ENCODE results near the gene JAG1.

Gene JAG1

GRCh38 chr20:10658051-10658823, 15.6 kb downstream of the JAG1 start:
- no peak overlapping the region for H2AFZ ChIP-seq (ENCODE audit: insufficient read depth, low read length, poor library complexity)
- no CpG with 5 or more reads among the region's 13 CpGs for WGBS (ENCODE audit: extremely low coverage, insufficient coverage, insufficient read length)
- H3K27me3 ChIP-seq (ENCODE audit: insufficient read depth, low read length) = no peaks in the 10 kb centered on the region
- H3K4me2 ChIP-seq (ENCODE audit: low read length) = no peak overlapping the region
- no peak overlapping the region for H4K91ac ChIP-seq (ENCODE audit: low read depth, low read length)
- no peak overlapping the region for H3K23ac ChIP-seq (ENCODE audit: low read length)
- H3K79me1 ChIP-seq (ENCODE audit: low read length) = peaks cover 22% of the 10 kb centered on the region
- no peak overlapping the region for H3K9ac ChIP-seq (ENCODE audit: low read length)
- peak overlapping the region; percentile 6 for H3K4me3 ChIP-seq (ENCODE audit: low read depth, low read length)
- no peaks in the 10 kb centered on the region for H3K79me2 ChIP-seq (ENCODE audit: control insufficient read depth, insufficient read depth, low read length, poor library complexity)
- H3K14ac ChIP-seq (ENCODE audit: low read length) = no peak overlapping the region
- H2BK5ac ChIP-seq (ENCODE audit: low read depth, low read length, poor library complexity) = no peak overlapping the region
- H3K18ac ChIP-seq (ENCODE audit: low read length) = no peak overlapping the region
- H2BK12ac ChIP-seq (ENCODE audit: low read length) = peak overlapping the region; percentile 47
- peaks cover 8% of the 10 kb centered on the region for H3K9me3 ChIP-seq (ENCODE audit: insufficient read depth, low read depth, low read length)
- no peak overlapping the region for H3K4ac ChIP-seq (ENCODE audit: low read depth, low read length)
- no peak overlapping the region for H4K8ac ChIP-seq (ENCODE audit: low read depth, low read length)
- peaks cover 40 to 57% of the 10 kb centered on the region in 2 experiments for H3K4me1 ChIP-seq (ENCODE audit: control insufficient read depth in 1 of 2, insufficient read depth in 2 of 2, low read length in 2 of 2)
- DNase-seq = no peak
- no peak overlapping the region for H3K27ac ChIP-seq (ENCODE audit: low read depth, low read length)
- H2BK120ac ChIP-seq (ENCODE audit: insufficient read depth, low read length, poor library complexity) = no peak overlapping the region
- H2AK5ac ChIP-seq (ENCODE audit: low read length) = no peak overlapping the region
- H4K12ac ChIP-seq (ENCODE audit: low read depth, low read length) = no peak overlapping the region
- peaks cover 31 to 42% of the 10 kb centered on the region in 2 experiments for H3K36me3 ChIP-seq (ENCODE audit: control insufficient read depth in 1 of 2, insufficient read depth in 2 of 2, low read length in 2 of 2)

GRCh38 chr20:10657453-10657852, 16.3 kb downstream of the JAG1 start:
- no peak for DNase-seq
- H4K12ac ChIP-seq (ENCODE audit: low read depth, low read length) = no peak overlapping the region
- H4K91ac ChIP-seq (ENCODE audit: low read depth, low read length) = no peak overlapping the region
- H3K27me3 ChIP-seq (ENCODE audit: insufficient read depth, low read length) = no peaks in the 10 kb centered on the region
- no peak overlapping the region for H3K23ac ChIP-seq (ENCODE audit: low read length)
- H3K36me3 ChIP-seq (ENCODE audit: control insufficient read depth in 1 of 2, insufficient read depth in 2 of 2, low read length in 2 of 2) = peaks cover 27 to 39% of the 10 kb centered on the region in 2 experiments
- H2AFZ ChIP-seq (ENCODE audit: insufficient read depth, low read length, poor library complexity) = no peak overlapping the region
- no peak overlapping the region for H3K4ac ChIP-seq (ENCODE audit: low read depth, low read length)
- peaks cover 42 to 60% of the 10 kb centered on the region in 2 experiments for H3K4me1 ChIP-seq (ENCODE audit: control insufficient read depth in 1 of 2, insufficient read depth in 2 of 2, low read length in 2 of 2)
- no peak overlapping the region for H3K4me2 ChIP-seq (ENCODE audit: low read length)
- H2BK12ac ChIP-seq (ENCODE audit: low read length) = peak overlapping the region; percentile 47
- H3K27ac ChIP-seq (ENCODE audit: low read depth, low read length) = no peak overlapping the region
- peak overlapping the region; percentile 57 for H2BK120ac ChIP-seq (ENCODE audit: insufficient read depth, low read length, poor library complexity)
- H3K79me1 ChIP-seq (ENCODE audit: low read length) = peaks cover 24% of the 10 kb centered on the region
- H4K8ac ChIP-seq (ENCODE audit: low read depth, low read length) = no peak overlapping the region
- H3K9ac ChIP-seq (ENCODE audit: low read length) = no peak overlapping the region
- no peak overlapping the region for H3K18ac ChIP-seq (ENCODE audit: low read length)
- H2BK5ac ChIP-seq (ENCODE audit: low read depth, low read length, poor library complexity) = no peak overlapping the region
- H3K14ac ChIP-seq (ENCODE audit: low read length) = peak overlapping the region; percentile 8
- H3K79me2 ChIP-seq (ENCODE audit: control insufficient read depth, insufficient read depth, low read length, poor library complexity) = no peaks in the 10 kb centered on the region
- WGBS (ENCODE audit: extremely low coverage, insufficient coverage, insufficient read length) = no CpG with 5 or more reads among the region's 1 CpG
- H3K4me3 ChIP-seq (ENCODE audit: low read depth, low read length) = no peak overlapping the region
- peaks cover 7% of the 10 kb centered on the region for H3K9me3 ChIP-seq (ENCODE audit: insufficient read depth, low read depth, low read length)
- H2AK5ac ChIP-seq (ENCODE audit: low read length) = peak overlapping the region; percentile 36

GRCh38 chr20:10655720-10656669, 17.8 kb downstream of the JAG1 start:
- Histone ChIP-seq H3K23ac (ENCODE audit: low read length) (no peak overlapping the region), H4K12ac (ENCODE audit: low read depth, low read length) (no peak overlapping the region), H2BK12ac (ENCODE audit: low read length) (peak overlapping the region; percentile 29), H2BK120ac (ENCODE audit: insufficient read depth, low read length, poor library complexity) (peak overlapping the region; percentile 96), H4K91ac (ENCODE audit: low read depth, low read length) (peak overlapping the region; percentile 94), H3K27ac (ENCODE audit: low read depth, low read length) (peak overlapping the region; percentile 93), H2AFZ (ENCODE audit: insufficient read depth, low read length, poor library complexity) (no peak overlapping the region), H3K4me3 (ENCODE audit: low read depth, low read length) (no peak overlapping the region), H3K79me2 (ENCODE audit: control insufficient read depth, insufficient read depth, low read length, poor library complexity) (peaks cover 2% of the 10 kb centered on the region), H3K9me3 (ENCODE audit: insufficient read depth, low read depth, low read length) (peaks cover 4% of the 10 kb centered on the region), H3K36me3 (ENCODE audit: control insufficient read depth in 1 of 2, insufficient read depth in 2 of 2, low read length in 2 of 2) (peaks cover 24 to 36% of the 10 kb centered on the region in 2 experiments), H4K8ac (ENCODE audit: low read depth, low read length) (peak overlapping the region; percentile 23), H3K4me2 (ENCODE audit: low read length) (no peak overlapping the region), H3K27me3 (ENCODE audit: insufficient read depth, low read length) (no peaks in the 10 kb centered on the region), H3K4me1 (ENCODE audit: control insufficient read depth in 1 of 2, insufficient read depth in 2 of 2, low read length in 2 of 2) (peaks cover 43 to 63% of the 10 kb centered on the region in 2 experiments), H2BK5ac (ENCODE audit: low read depth, low read length, poor library complexity) (peak overlapping the region; percentile 91), H3K9ac (ENCODE audit: low read length) (no peak overlapping the region), H3K18ac (ENCODE audit: low read length) (no peak overlapping the region), H3K14ac (ENCODE audit: low read length) (no peak overlapping the region), H3K79me1 (ENCODE audit: low read length) (peaks cover 25% of the 10 kb centered on the region), H2AK5ac (ENCODE audit: low read length) (no peak overlapping the region), H3K4ac (ENCODE audit: low read depth, low read length) (no peak overlapping the region)
- WGBS (ENCODE audit: extremely low coverage, insufficient coverage, insufficient read length) = no CpG with 5 or more reads among the region's 15 CpGs
- DNase-seq = peak in 1 of 2 donors; percentile 28

- peak overlapping the region; percentile 93 for H3K27ac ChIP-seq (ENCODE audit: low read depth, low read length)
- no peak overlapping the region for H3K9ac ChIP-seq (ENCODE audit: low read length)
- H2BK5ac ChIP-seq (ENCODE audit: low read depth, low read length, poor library complexity) = peak overlapping the region; percentile 25
- no peaks in the 10 kb centered on the region for H3K27me3 ChIP-seq (ENCODE audit: insufficient read depth, low read length)
- no peak overlapping the region for H4K12ac ChIP-seq (ENCODE audit: low read depth, low read length)
- no peak overlapping the region for H3K4ac ChIP-seq (ENCODE audit: low read depth, low read length)
- H3K23ac ChIP-seq (ENCODE audit: low read length) = no peak overlapping the region
- H4K8ac ChIP-seq (ENCODE audit: low read depth, low read length) = no peak overlapping the region
- H3K79me1 ChIP-seq (ENCODE audit: low read length) = peaks cover 19% of the 10 kb centered on the region
- H3K14ac ChIP-seq (ENCODE audit: low read length) = no peak overlapping the region
- H3K4me3 ChIP-seq (ENCODE audit: low read depth, low read length) = no peak overlapping the region
- no CpG with 5 or more reads among the region's 7 CpGs for WGBS (ENCODE audit: extremely low coverage, insufficient coverage, insufficient read length)
- H2AK5ac ChIP-seq (ENCODE audit: low read length) = no peak overlapping the region
- peaks cover 23 to 40% of the 10 kb centered on the region in 2 experiments for H3K36me3 ChIP-seq (ENCODE audit: control insufficient read depth in 1 of 2, insufficient read depth in 2 of 2, low read length in 2 of 2)
- no peak overlapping the region for H2AFZ ChIP-seq (ENCODE audit: insufficient read depth, low read length, poor library complexity)
- no peak for DNase-seq
- H3K4me2 ChIP-seq (ENCODE audit: low read length) = peak overlapping the region; percentile 37
- peaks cover 41 to 58% of the 10 kb centered on the region in 2 experiments for H3K4me1 ChIP-seq (ENCODE audit: control insufficient read depth in 1 of 2, insufficient read depth in 2 of 2, low read length in 2 of 2)
- no peak overlapping the region for H3K18ac ChIP-seq (ENCODE audit: low read length)
- H4K91ac ChIP-seq (ENCODE audit: low read depth, low read length) = no peak overlapping the region
- peaks cover 2% of the 10 kb centered on the region for H3K79me2 ChIP-seq (ENCODE audit: control insufficient read depth, insufficient read depth, low read length, poor library complexity)
- peaks cover 4% of the 10 kb centered on the region for H3K9me3 ChIP-seq (ENCODE audit: insufficient read depth, low read depth, low read length)
- H2BK12ac ChIP-seq (ENCODE audit: low read length) = no peak overlapping the region
- no peak overlapping the region for H2BK120ac ChIP-seq (ENCODE audit: insufficient read depth, low read length, poor library complexity)
These were observed 19.2 kb downstream of the JAG1 start for GRCh38 chr20:10654630-10655029.
